Osteocyte (in vitro differentiated cells): ENCODE data around the gene DUSP6. TPM values are rescaled to one million over a fixed set of nuclear protein-coding genes. Genes with fewer than 3 reads are reported as not detected.

Experiments
- DNase-seq: peaks from one replicate; pipeline ENCODE4 v3.0.0; 2021; ENCODE audit warnings: mixed read lengths; ENCODE audit not compliant: unreplicated experiment; ENCODE audit errors: extremely low spot score
- H3K27ac Mint-ChIP-seq: one replicate; pipeline ENCODE4 v1.8.0; 2021; ENCODE audit warnings: mild to moderate bottlenecking, mixed read lengths; ENCODE audit not compliant: unreplicated experiment
- H3K27me3 Mint-ChIP-seq: one replicate; pipeline ENCODE4 v1.8.0; 2021; ENCODE audit warnings: mixed read lengths; ENCODE audit not compliant: unreplicated experiment
- H3K36me3 Mint-ChIP-seq: one replicate; pipeline ENCODE4 v1.8.0; 2021; ENCODE audit warnings: mixed read lengths; ENCODE audit not compliant: unreplicated experiment
- H3K4me1 Mint-ChIP-seq: one replicate; pipeline ENCODE4 v1.8.0; 2021; ENCODE audit warnings: mixed read lengths; ENCODE audit not compliant: unreplicated experiment
- H3K4me3 Mint-ChIP-seq: one replicate; pipeline ENCODE4 v1.8.0; 2021; ENCODE audit warnings: mild to moderate bottlenecking, moderate library complexity, mixed read lengths; ENCODE audit not compliant: unreplicated experiment
- H3K9me3 Mint-ChIP-seq: one replicate; pipeline ENCODE4 v1.8.0; 2021; ENCODE audit warnings: mixed read lengths; ENCODE audit not compliant: unreplicated experiment
- total RNA-seq: library from RNA; stranded (reverse); gene quantifications from 2 replicates; pipeline ENCODE4 v1.2.1, GENCODE V29; 2021
- TF ChIP-seq, protein P1 (sequence below): fragments of 200-600 bp; sonication (generic); IDR thresholded peaks from 2 replicates; pipeline ENCODE4 v1.5.0; 2021; ENCODE audit warnings: antibody characterized with exemption, mild to moderate bottlenecking, moderate library complexity

The DUSP6 gene
- total RNA-seq, 1 donor from 2014 or later = 55.1 TPM

- Mint-ChIP-seq H3K36me3 (peaks cover 15% of the 10 kb centered on the region), H3K27ac (peak overlapping the region; percentile 99), H3K27me3 (no peaks in the 10 kb centered on the region), H3K9me3 (no peaks in the 10 kb centered on the region), H3K4me1 (peaks cover 66% of the 10 kb centered on the region), H3K4me3 (peak overlapping the region; percentile 95)
- TF ChIP-seq, protein P1, sequence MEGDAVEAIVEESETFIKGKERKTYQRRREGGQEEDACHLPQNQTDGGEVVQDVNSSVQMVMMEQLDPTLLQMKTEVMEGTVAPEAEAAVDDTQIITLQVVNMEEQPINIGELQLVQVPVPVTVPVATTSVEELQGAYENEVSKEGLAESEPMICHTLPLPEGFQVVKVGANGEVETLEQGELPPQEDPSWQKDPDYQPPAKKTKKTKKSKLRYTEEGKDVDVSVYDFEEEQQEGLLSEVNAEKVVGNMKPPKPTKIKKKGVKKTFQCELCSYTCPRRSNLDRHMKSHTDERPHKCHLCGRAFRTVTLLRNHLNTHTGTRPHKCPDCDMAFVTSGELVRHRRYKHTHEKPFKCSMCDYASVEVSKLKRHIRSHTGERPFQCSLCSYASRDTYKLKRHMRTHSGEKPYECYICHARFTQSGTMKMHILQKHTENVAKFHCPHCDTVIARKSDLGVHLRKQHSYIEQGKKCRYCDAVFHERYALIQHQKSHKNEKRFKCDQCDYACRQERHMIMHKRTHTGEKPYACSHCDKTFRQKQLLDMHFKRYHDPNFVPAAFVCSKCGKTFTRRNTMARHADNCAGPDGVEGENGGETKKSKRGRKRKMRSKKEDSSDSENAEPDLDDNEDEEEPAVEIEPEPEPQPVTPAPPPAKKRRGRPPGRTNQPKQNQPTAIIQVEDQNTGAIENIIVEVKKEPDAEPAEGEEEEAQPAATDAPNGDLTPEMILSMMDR = no peak
- no peak for DNase-seq
These were observed 1.4 kb downstream of the DUSP6 start for GRCh38 chr12:89350630-89351488.

DNA sequence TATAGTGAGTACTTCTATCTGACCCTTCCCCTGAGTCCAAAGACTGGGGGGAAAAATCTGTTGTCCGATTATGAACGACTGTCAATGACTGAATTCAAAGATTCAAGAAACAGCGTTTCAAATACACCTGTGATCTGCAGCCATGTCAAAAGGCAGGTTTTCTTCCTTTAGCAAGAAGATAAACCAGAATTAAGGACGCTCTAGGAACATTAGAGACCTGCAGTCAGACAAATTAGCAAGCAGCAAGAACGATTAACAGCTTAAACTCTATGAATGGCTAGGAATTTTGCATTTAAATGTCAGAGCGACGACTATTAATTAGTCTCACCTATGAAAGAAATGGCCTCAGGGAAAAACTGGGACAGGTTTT is 2.1 kb downstream of the DUSP6 start:
- Mint-ChIP-seq H3K27me3 (no peaks in the 10 kb centered on the region), H3K36me3 (peaks cover 13% of the 10 kb centered on the region), H3K9me3 (no peaks in the 10 kb centered on the region)

DNA sequence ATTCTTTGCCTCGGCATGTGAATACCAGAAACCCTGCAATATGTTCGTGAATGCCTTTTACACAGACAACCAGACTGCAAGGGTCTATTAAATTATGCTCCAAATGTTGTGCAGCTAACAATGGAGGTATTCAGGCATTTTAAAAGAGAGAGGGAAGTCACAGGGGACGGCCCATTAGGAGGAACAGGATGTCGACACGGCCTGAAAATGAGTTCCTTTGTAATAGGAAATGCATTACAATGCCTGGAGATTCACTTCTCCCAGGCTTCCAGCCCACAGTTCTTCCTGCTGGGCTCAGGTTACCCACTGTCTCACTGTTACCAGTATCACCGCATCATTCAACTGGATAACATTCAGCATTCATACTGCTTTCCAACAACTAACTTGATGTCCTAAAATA is 2.5 kb downstream of the DUSP6 start:
- TF ChIP-seq, protein P1 = no peak
- Mint-ChIP-seq H3K27ac (peak overlapping the region; percentile 99), H3K4me1 (peaks cover 56% of the 10 kb centered on the region), H3K36me3 (peaks cover 13% of the 10 kb centered on the region), H3K9me3 (no peaks in the 10 kb centered on the region), H3K4me3 (peak overlapping the region; percentile 95), H3K27me3 (no peaks in the 10 kb centered on the region)
- DNase-seq = no peak

More for the DNA sequence above, 2.1 kb downstream of the DUSP6 start:
- Mint-ChIP-seq H3K4me3 (peak overlapping the region; percentile 95), H3K27ac (peak overlapping the region; percentile 99), H3K4me1 (peaks cover 60% of the 10 kb centered on the region)
- no peak for DNase-seq
- TF ChIP-seq, protein P1 = no peak

DNA sequence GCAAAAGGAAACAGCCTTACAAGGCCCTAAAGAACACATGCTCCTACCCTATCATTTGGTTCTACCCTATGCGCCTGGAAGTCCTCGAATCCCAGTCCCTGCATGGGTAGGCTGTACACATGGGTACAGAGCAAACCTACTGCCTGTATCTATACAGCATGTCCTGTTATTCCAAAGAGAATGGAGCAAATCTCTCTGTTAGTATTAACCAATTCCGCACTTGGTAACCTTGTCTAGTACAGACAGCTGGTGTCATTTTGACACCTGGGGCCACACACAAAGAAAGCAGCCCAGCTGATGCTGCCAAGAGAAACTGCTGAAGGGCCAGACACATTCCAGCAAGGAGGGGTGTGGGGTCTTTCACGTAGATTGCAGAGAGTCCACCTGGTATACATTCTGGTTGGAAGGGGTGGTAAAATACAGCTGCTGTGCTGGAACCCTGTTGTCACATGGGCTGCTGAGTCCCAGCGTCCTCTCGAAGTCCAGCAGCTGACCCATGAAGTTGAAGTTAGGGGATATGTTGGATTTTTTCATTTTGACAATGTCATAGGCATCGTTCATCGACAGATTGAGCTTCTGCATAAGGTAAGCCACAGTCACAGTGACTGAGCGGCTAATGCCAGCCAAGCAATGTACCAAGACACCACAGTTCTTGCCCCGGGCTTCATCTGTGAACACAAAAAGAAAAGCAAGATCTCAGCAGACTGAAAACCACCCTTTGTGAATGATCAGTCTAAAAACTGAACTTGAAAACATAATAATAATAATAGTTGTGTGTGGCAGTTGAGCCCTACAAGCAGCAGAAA is 3.2 kb downstream of the DUSP6 start:
- Mint-ChIP-seq H3K27ac (peak overlapping the region; percentile 99), H3K4me1 (peaks cover 62% of the 10 kb centered on the region)

More for the DNA sequence above, 3.2 kb downstream of the DUSP6 start:
- Mint-ChIP-seq H3K36me3 (peaks cover 13% of the 10 kb centered on the region), H3K9me3 (no peaks in the 10 kb centered on the region), H3K27me3 (no peaks in the 10 kb centered on the region), H3K4me3 (peak overlapping the region; percentile 95)
- TF ChIP-seq, protein P1 = no peak
- DNase-seq = no peak
